ENCODE measurements around the gene MEAF6.

- TF ChIP-seq FOXM1 (IDR thresholded peaks at IDR 0.05; ENCODE audit: borderline replicate concordance) = no peak
- no peak for TF ChIP-seq SUZ12 (IDR thresholded peaks at IDR 0.05)
- TF ChIP-seq FOXK2 (IDR thresholded peaks at IDR 0.05) = no peak
- TF ChIP-seq CTBP1 (IDR thresholded peaks at IDR 0.05; ENCODE audit: borderline replicate concordance) = no peak
- TF ChIP-seq FOXA1 (IDR thresholded peaks at IDR 0.05) = no peak
- no peak for TF ChIP-seq BHLHE40 (IDR thresholded peaks at IDR 0.05; ENCODE audit: borderline replicate concordance)
- TF ChIP-seq SP1 (IDR thresholded peaks at IDR 0.05) = no peak
- no peak for TF ChIP-seq ZNF384 (IDR thresholded peaks at IDR 0.05)
- TF ChIP-seq TARDBP (IDR thresholded peaks at IDR 0.05) = no peak
- TF ChIP-seq ARNT (IDR thresholded peaks at IDR 0.05) = no peak
- TF ChIP-seq L3MBTL2 (conservative IDR thresholded peaks at IDR 0.05) = no peak
Observed at GRCh38 chr1:37442644-37443043, 71.9 kb downstream of the MEAF6 start.
